SK-N-SH (cell line): ENCODE measurements around the gene CCSER1. TPM values are rescaled to one million over a fixed set of nuclear protein-coding genes. Genes with fewer than 3 reads are reported as not detected.

Source experiments
- CTCF ChIA-PET: fragments of 300-600, 350-600 bp; formaldehyde crosslinking; extraction: SDS; loops from one replicate; lab custom pipeline; 2021; lab: Yijun Ruan, JAX
- POLR2A ChIA-PET: fragments of 350-600 bp; sonication (Branson Sonifier 250); formaldehyde crosslinking; extraction: SDS; loops from one replicate; lab custom pipeline; 2020; ENCODE audit warnings: antibody characterized with exemption, inconsistent platforms; lab: Yijun Ruan, JAX
- DNase-seq: peaks from one replicate; pipeline ENCODE4 v3.0.0; 2012
- H2AFZ ChIP-seq: fragments of 200-600 bp; sonication (generic); 2 replicates; pipeline ENCODE4 v1.8.1; 2016; ENCODE audit warnings: antibody characterized with exemption, mild to moderate bottlenecking, low read depth
- H3F3A ChIP-seq: fragments of 200-600 bp; sonication (generic); replicated peaks from 2 replicates; pipeline ENCODE3; 2016; ENCODE audit warnings: antibody characterized with exemption, mild to moderate bottlenecking; ENCODE audit not compliant: insufficient read depth
- H3K27ac ChIP-seq, 2 experiments: fragments of 200-500 bp in 1 of 2; fragments of 200-600 bp in 1 of 2; sonication (Bioruptor generic) in 1 of 2; sonication (generic), shearing (Covaris generic) in 1 of 2; 2 replicates each; pipeline versions ENCODE4 v1.5.1 to v1.6.1; 2014 to 2016; ENCODE audit warnings: low read depth in 2 of 2, inconsistent platforms in 1 of 2, low read length in 1 of 2, mild to moderate bottlenecking in 1 of 2, mixed read lengths in 1 of 2
- H3K27me3 ChIP-seq: fragments of 200-600 bp; sonication (generic), shearing (Covaris generic); 2 replicates; pipeline ENCODE4 v1.6.1; 2016; ENCODE audit warnings: mixed run types; ENCODE audit not compliant: insufficient read depth
- H3K36me3 ChIP-seq, 2 experiments: fragments of 200-500 bp in 1 of 2; fragments of 200-600 bp in 1 of 2; sonication (Bioruptor generic) in 1 of 2; sonication (generic) in 1 of 2; replicated peaks in 1 of 2; 2 replicates each; pipeline versions ENCODE3 to v1.5.1; 2014 to 2016; ENCODE audit warnings: low read length in 1 of 2, mild to moderate bottlenecking in 1 of 2; ENCODE audit not compliant: insufficient read depth in 2 of 2, control insufficient read depth in 1 of 2
- H3K4me1 ChIP-seq, 2 experiments: fragments of 200-500 bp in 1 of 2; fragments of 200-600 bp in 1 of 2; sonication (Bioruptor generic) in 1 of 2; sonication (generic), shearing (Covaris generic) in 1 of 2; 2 replicates each; pipeline versions ENCODE4 v1.5.1 to v1.6.1; 2014 to 2016; ENCODE audit warnings: low read depth in 1 of 2, low read length in 1 of 2, mixed run types in 1 of 2; ENCODE audit not compliant: insufficient read depth in 2 of 2, control insufficient read depth in 1 of 2
- H3K4me2 ChIP-seq: fragments of 200-600 bp; sonication (generic), shearing (Covaris generic); 2 replicates; pipeline ENCODE4 v1.6.1; 2017; ENCODE audit warnings: mixed run types
- H3K4me3 ChIP-seq, 2 experiments: fragments of 200-500 bp in 1 of 2; fragments of 200-600 bp in 1 of 2; sonication (Bioruptor generic) in 1 of 2; sonication (generic), shearing (Covaris generic) in 1 of 2; 2 replicates each; pipeline versions ENCODE4 v1.5.1 to v1.8.1; 2014 to 2016; ENCODE audit warnings: low read depth in 2 of 2, inconsistent platforms in 1 of 2, low read length in 1 of 2, mild to moderate bottlenecking in 1 of 2, mixed read lengths in 1 of 2, moderate library complexity in 1 of 2
- H3K79me2 ChIP-seq: fragments of 200-600 bp; sonication (generic); 2 replicates; pipeline ENCODE4 v1.8.1; 2017; ENCODE audit warnings: mild to moderate bottlenecking; ENCODE audit not compliant: insufficient read depth
- H3K9ac ChIP-seq: fragments of 200-600 bp; sonication (generic); 2 replicates; pipeline ENCODE4 v1.6.1; 2017; ENCODE audit warnings: mixed run types
- H3K9me2 ChIP-seq: fragments of 200-600 bp; sonication (generic); 2 replicates; pipeline ENCODE4 v1.6.1; 2017; ENCODE audit warnings: mixed run types
- H3K9me3 ChIP-seq: fragments of 200-600 bp; sonication (generic); 2 replicates; pipeline ENCODE4 v1.6.1; 2017; ENCODE audit warnings: mixed run types, mild to moderate bottlenecking, moderate library complexity
- H4K20me1 ChIP-seq: fragments of 200-600 bp; sonication (generic); 2 replicates; pipeline ENCODE4 v1.6.1; 2017; ENCODE audit warnings: mild to moderate bottlenecking, mixed run types; ENCODE audit not compliant: insufficient read depth
- ELF1 ChIP-seq: IDR thresholded peaks from 2 replicates; pipeline ENCODE4 v1.4.0; 2012
- EP300 ChIP-seq, 2 experiments: IDR thresholded peaks; 2 replicates each; pipeline versions ENCODE4 v1.4.0 to v1.6.1; 2012; ENCODE audit warnings: borderline replicate concordance in 1 of 2, low read depth in 1 of 2, low read length in 1 of 2
- FOSL2 ChIP-seq: IDR thresholded peaks from 2 replicates; pipeline ENCODE4 v1.4.0; 2012; ENCODE audit warnings: low read depth, mild to moderate bottlenecking, moderate library complexity, borderline replicate concordance
- FOXM1 ChIP-seq: IDR thresholded peaks from 2 replicates; pipeline ENCODE4 v1.4.0; 2012; ENCODE audit warnings: low read depth, mild to moderate bottlenecking
- GATA2 ChIP-seq: sonication (generic); formaldehyde crosslinking; IDR thresholded peaks from 2 replicates; pipeline ENCODE4 v1.5.0; 2020; ENCODE audit warnings: mild to moderate bottlenecking, missing genetic modification reagents
- JUND ChIP-seq: IDR thresholded peaks from 2 replicates; pipeline ENCODE4 v1.4.0; 2012
- MAX ChIP-seq: IDR thresholded peaks from 2 replicates; pipeline ENCODE4 v1.4.0; 2012; ENCODE audit warnings: low read depth
- NFIC ChIP-seq: IDR thresholded peaks from 2 replicates; pipeline ENCODE4 v1.4.0; 2012; ENCODE audit warnings: borderline replicate concordance
- PBX3 ChIP-seq: IDR thresholded peaks from 2 replicates; pipeline ENCODE4; 2012
- POLR2AphosphoS5 ChIP-seq: IDR thresholded peaks from 2 replicates; pipeline ENCODE4 v1.6.1; 2012; ENCODE audit warnings: low read depth, low read length
- RAD21 ChIP-seq: IDR thresholded peaks from 2 replicates; pipeline ENCODE4 v1.6.1; 2012; ENCODE audit warnings: mild to moderate bottlenecking, low read length
- RCOR1 ChIP-seq: fragments of 150-350 bp; IDR thresholded peaks from 2 replicates; pipeline ENCODE4 v1.6.1; 2017; ENCODE audit warnings: antibody characterized with exemption, low read length
- RFX5 ChIP-seq: IDR thresholded peaks from 2 replicates; pipeline ENCODE4 v1.6.1; 2012; ENCODE audit warnings: mild to moderate bottlenecking, improper control_type of control experiment, low read length
- SIN3A ChIP-seq: IDR thresholded peaks from 2 replicates; pipeline ENCODE4 v1.6.1; 2012; ENCODE audit warnings: low read depth, mild to moderate bottlenecking, low read length, moderate library complexity, borderline replicate concordance
- SMC3 ChIP-seq: IDR thresholded peaks from 2 replicates; pipeline ENCODE4 v1.6.1; 2012; ENCODE audit warnings: low read depth, low read length, improper control_type of control experiment
- TCF12 ChIP-seq: IDR thresholded peaks from 2 replicates; pipeline ENCODE4 v1.4.0; 2012
- TEAD4 ChIP-seq: IDR thresholded peaks from 2 replicates; pipeline ENCODE4 v1.4.0; 2012; ENCODE audit warnings: mild to moderate bottlenecking, borderline replicate concordance; ENCODE audit not compliant: insufficient read depth
- YY1 ChIP-seq: IDR thresholded peaks from 2 replicates; pipeline ENCODE4 v1.4.0; 2012; ENCODE audit warnings: low read depth, mild to moderate bottlenecking
- WGBS: methylation state at CpG from one replicate; pipeline ENCODE4 v1.1.6; 2017; ENCODE audit warnings: low lambda C conversion rate; 5-methylcytosine and 5-hydroxymethylcytosine counted together
- polyA plus RNA-seq, 3 experiments: library from polyadenylated mRNA; depleted of rRNA; stranded (reverse); fragments of >200 nt; gene quantifications; 2 replicates each; pipeline ENCODE4 v1.2.3, GENCODE V29; 2012
- TF ChIP-seq, protein P1 (sequence below): fragments of 150-350 bp; IDR thresholded peaks from 2 replicates; pipeline ENCODE4 v1.6.1; 2017; ENCODE audit warnings: antibody characterized with exemption, low read length, low read depth, borderline replicate concordance
- TF ChIP-seq, protein P2 (sequence below): IDR thresholded peaks from 2 replicates; pipeline ENCODE4 v1.6.1; 2012; ENCODE audit warnings: mild to moderate bottlenecking, low read depth, low read length, moderate library complexity
- TF ChIP-seq, protein P3 (sequence below): IDR thresholded peaks from 2 replicates; pipeline ENCODE4 v1.4.0; 2012; ENCODE audit warnings: low read depth, borderline replicate concordance

CCSER1 gene
- polyA plus RNA-seq, 1 of the 3 experiments (the other 2 are of a cell fraction): 0.05 TPM

DNA sequence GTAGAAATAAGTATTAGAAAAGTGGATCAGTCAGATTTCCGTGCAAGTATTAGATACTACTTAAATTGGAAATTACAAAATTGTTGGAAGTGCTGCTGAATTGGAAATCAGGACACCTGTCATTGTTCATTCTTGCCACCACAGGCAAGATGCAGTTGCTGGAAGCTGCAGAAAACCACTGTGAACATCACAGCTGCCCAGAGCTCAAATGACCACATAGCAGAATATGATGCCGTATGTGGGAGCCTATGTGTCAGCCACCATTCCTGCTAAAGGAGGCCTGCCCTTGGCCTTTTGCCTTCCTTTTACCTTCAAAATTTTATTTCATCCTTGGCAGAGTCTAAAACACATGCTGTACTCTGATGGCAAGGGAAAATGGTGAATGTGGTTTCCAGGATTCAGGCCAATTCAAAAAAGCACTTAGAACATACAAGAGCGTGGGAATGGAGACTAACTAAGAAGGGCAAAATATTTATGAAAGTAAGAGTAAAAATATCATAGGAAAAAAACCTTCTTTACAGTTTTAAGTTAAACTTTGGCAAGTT, 1171.0 kb downstream of the CCSER1 start:
- H3K4me3 ChIP-seq: no peak overlapping the region
- H3K79me2 ChIP-seq: no peaks in the 10 kb centered on the region
- no peak overlapping the region for H3K9ac ChIP-seq
- no peaks in the 10 kb centered on the region for H3K9me2 ChIP-seq
- H4K20me1 ChIP-seq: no peaks in the 10 kb centered on the region
- no peaks in the 10 kb centered on the region for H3K27me3 ChIP-seq
- no peak overlapping the region for H3K4me2 ChIP-seq
- H3K4me1 ChIP-seq: no peaks in the 10 kb centered on the region
- H2AFZ ChIP-seq: no peak overlapping the region
- no peaks in the 10 kb centered on the region for H3F3A ChIP-seq
- ChIA-PET POLR2A (no interaction called here), CTCF (no interaction called here)
- DNase-seq: no peak
- no peaks in the 10 kb centered on the region for H3K36me3 ChIP-seq
- no peaks in the 10 kb centered on the region for H3K9me3 ChIP-seq
- TF ChIP-seq YY1 (no peak), POLR2AphosphoS5 (no peak)
- WGBS: 78% methylated on average over 3 of the region's 3 CpGs
- no peak overlapping the region for H3K27ac ChIP-seq

DNA sequence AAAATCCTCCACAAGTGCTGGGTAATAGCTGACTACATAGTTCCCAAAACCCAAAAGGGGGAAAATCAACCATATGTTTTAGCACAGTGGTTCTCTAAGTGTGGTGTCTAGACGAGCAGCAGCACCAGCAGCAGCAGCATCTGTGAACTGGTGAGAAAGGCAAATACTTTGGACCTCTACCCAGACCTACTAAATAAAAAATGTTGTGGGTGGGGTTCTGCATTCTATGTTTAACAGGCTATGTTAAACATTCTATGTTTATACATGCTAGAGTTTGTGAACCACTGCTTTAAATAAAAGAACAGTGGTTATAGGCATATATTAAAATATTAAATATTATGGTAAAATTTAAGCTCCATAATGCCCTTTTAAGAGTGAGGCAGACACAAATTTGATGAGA, 1171.6 kb downstream of the CCSER1 start:
- H3K4me1 ChIP-seq: no peaks in the 10 kb centered on the region
- POLR2A ChIA-PET: no interaction called here
- H2AFZ ChIP-seq: no peak overlapping the region
- no peaks in the 10 kb centered on the region for H3K27me3 ChIP-seq
- TF ChIP-seq ELF1 (no peak), GATA2 (CRISPR knock-in tag) (no peak), FOSL2 (no peak), TCF12 (no peak), RFX5 (no peak), YY1 (no peak), RAD21 (no peak), SIN3A (no peak), PBX3 (no peak), FOXM1 (no peak), EP300 (IDR thresholded peaks at IDR 0.05; ENCODE audit: borderline replicate concordance in 1 of 2, low read depth in 1 of 2, low read length in 1 of 2) (no peak), TEAD4 (no peak), RCOR1 (no peak), NFIC (no peak), JUND (no peak), SMC3 (no peak), MAX (no peak)
- TF ChIP-seq, protein P1, sequence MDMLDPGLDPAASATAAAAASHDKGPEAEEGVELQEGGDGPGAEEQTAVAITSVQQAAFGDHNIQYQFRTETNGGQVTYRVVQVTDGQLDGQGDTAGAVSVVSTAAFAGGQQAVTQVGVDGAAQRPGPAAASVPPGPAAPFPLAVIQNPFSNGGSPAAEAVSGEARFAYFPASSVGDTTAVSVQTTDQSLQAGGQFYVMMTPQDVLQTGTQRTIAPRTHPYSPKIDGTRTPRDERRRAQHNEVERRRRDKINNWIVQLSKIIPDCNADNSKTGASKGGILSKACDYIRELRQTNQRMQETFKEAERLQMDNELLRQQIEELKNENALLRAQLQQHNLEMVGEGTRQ: no peak
- TF ChIP-seq, protein P2, sequence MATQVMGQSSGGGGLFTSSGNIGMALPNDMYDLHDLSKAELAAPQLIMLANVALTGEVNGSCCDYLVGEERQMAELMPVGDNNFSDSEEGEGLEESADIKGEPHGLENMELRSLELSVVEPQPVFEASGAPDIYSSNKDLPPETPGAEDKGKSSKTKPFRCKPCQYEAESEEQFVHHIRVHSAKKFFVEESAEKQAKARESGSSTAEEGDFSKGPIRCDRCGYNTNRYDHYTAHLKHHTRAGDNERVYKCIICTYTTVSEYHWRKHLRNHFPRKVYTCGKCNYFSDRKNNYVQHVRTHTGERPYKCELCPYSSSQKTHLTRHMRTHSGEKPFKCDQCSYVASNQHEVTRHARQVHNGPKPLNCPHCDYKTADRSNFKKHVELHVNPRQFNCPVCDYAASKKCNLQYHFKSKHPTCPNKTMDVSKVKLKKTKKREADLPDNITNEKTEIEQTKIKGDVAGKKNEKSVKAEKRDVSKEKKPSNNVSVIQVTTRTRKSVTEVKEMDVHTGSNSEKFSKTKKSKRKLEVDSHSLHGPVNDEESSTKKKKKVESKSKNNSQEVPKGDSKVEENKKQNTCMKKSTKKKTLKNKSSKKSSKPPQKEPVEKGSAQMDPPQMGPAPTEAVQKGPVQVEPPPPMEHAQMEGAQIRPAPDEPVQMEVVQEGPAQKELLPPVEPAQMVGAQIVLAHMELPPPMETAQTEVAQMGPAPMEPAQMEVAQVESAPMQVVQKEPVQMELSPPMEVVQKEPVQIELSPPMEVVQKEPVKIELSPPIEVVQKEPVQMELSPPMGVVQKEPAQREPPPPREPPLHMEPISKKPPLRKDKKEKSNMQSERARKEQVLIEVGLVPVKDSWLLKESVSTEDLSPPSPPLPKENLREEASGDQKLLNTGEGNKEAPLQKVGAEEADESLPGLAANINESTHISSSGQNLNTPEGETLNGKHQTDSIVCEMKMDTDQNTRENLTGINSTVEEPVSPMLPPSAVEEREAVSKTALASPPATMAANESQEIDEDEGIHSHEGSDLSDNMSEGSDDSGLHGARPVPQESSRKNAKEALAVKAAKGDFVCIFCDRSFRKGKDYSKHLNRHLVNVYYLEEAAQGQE: no peak
- TF ChIP-seq, protein P3, sequence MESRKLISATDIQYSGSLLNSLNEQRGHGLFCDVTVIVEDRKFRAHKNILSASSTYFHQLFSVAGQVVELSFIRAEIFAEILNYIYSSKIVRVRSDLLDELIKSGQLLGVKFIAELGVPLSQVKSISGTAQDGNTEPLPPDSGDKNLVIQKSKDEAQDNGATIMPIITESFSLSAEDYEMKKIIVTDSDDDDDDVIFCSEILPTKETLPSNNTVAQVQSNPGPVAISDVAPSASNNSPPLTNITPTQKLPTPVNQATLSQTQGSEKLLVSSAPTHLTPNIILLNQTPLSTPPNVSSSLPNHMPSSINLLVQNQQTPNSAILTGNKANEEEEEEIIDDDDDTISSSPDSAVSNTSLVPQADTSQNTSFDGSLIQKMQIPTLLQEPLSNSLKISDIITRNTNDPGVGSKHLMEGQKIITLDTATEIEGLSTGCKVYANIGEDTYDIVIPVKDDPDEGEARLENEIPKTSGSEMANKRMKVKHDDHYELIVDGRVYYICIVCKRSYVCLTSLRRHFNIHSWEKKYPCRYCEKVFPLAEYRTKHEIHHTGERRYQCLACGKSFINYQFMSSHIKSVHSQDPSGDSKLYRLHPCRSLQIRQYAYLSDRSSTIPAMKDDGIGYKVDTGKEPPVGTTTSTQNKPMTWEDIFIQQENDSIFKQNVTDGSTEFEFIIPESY: no peak
- no peaks in the 10 kb centered on the region for H3K36me3 ChIP-seq
- H3K9ac ChIP-seq: no peak overlapping the region
- no peaks in the 10 kb centered on the region for H3K9me2 ChIP-seq
- CTCF ChIA-PET: no interaction called here
- no peak overlapping the region for H3K4me3 ChIP-seq
- H3K79me2 ChIP-seq: no peaks in the 10 kb centered on the region
- no peak overlapping the region for H3K4me2 ChIP-seq
- 92% methylated on average over 1 of the region's 1 CpG for WGBS
- H4K20me1 ChIP-seq: no peaks in the 10 kb centered on the region
- no peaks in the 10 kb centered on the region for H3K9me3 ChIP-seq
- H3F3A ChIP-seq: no peaks in the 10 kb centered on the region
- no peak overlapping the region for H3K27ac ChIP-seq
- DNase-seq: no peak
